Uterus (tissue), 4 donors: ENCODE data around the gene CEP78. TPM values are rescaled to one million over a fixed set of nuclear protein-coding genes. Genes with fewer than 3 reads are reported as not detected.

ENCODE experiments used
- DNase-seq, 2 donors: peaks; one replicate each; pipeline ENCODE4 v3.0.0-alpha.2; 2019 to 2020
- H3K27ac ChIP-seq, 2 donors: fragments of 200-600 bp; sonication (generic); 1 replicate in 1 of 2; 2 replicates in 1 of 2; pipeline ENCODE4 v1.5.1; 2016 to 2018
- H3K27me3 ChIP-seq, 2 donors: fragments of 200-600 bp; sonication (generic); one replicate each; pipeline ENCODE4 v1.5.1; 2018 to 2019; ENCODE audit warnings: control low read depth in 1 of 2
- H3K36me3 ChIP-seq, 2 donors: fragments of 200-600 bp; sonication (generic); one replicate each; pipeline ENCODE4 v1.5.1; 2019; ENCODE audit warnings: control low read depth in 1 of 2
- H3K4me1 ChIP-seq, 2 donors: fragments of 200-600 bp; sonication (generic); one replicate each; pipeline ENCODE4 v1.5.1; 2018 to 2019; ENCODE audit warnings: control low read depth in 1 of 2
- H3K4me3 ChIP-seq, 2 donors: fragments of 200-600 bp; sonication (generic); 1 replicate in 1 of 2; 2 replicates in 1 of 2; pipeline ENCODE4 v1.5.1; 2018 to 2019; ENCODE audit warnings: mild to moderate bottlenecking in 1 of 2
- H3K9me3 ChIP-seq, 2 donors: fragments of 200-600 bp; sonication (generic); one replicate each; pipeline ENCODE4 v1.5.1; 2019; ENCODE audit warnings: control low read depth in 1 of 2
- POLR2A ChIP-seq, 2 donors: fragments of 450-650 bp; IDR thresholded peaks; one replicate each; pipeline ENCODE4 v1.6.1; 2016; ENCODE audit warnings: antibody characterized with exemption in 2 of 2, mild to moderate bottlenecking in 1 of 2, moderate library complexity in 1 of 2
- intact Hi-C: fragments of 100-400 bp; cut with DNase I; formaldehyde crosslinking; loops from one replicate; pipeline ENCODE4 v1.15.1; 2023; ENCODE audit warnings: low total_unique reads
- total RNA-seq, 4 donors: library from RNA; depleted of rRNA in 3 of 4; stranded (reverse); fragments of >200 nt in 3 of 4; gene quantifications; one replicate each; pipeline versions ENCODE4 v1.1.0 to v1.2.4, GENCODE V29; 2014 to 2023
- TF ChIP-seq, protein P1 (sequence below), 4 experiments: fragments of 200-600 bp in 2 of 4; fragments of 450-650 bp in 2 of 4; sonication (generic) in 2 of 4; IDR thresholded peaks; one replicate each; pipeline ENCODE4 v1.5.1; 2016 to 2019; ENCODE audit warnings: antibody characterized with exemption in 4 of 4, mild to moderate bottlenecking in 2 of 4, moderate library complexity in 1 of 4
- donor health status: DM: yes; HTN: yes; CAD: no.

CEP78 gene
- total RNA-seq, 4 donors from 2014 or later: 8.7 to 59.3 (median 26.7) TPM

DNA sequence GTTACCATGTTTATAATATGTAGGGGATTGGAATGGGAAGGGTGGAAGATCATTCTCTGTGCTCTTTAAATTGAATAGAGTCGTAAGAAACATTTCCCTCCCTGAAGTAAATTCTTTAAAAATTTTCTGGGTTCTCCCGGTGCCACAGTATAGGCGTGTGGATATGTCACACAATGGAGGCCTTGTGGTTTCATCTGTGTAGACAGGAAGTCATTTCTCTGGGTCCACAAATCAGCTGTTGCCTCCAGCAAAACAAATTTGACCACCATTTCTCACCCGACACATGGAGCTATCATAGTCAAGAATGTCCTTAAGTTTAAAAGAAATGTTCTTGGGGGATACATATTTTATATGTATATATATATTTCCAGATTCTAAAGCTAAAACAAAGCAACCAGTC is 17.4 kb downstream of the CEP78 start:
- no peaks in the 10 kb centered on the region for H3K27me3 ChIP-seq
- H3K4me3 ChIP-seq: no peak overlapping the region
- no peak overlapping the region for H3K27ac ChIP-seq
- no peak for DNase-seq
- no peaks in the 10 kb centered on the region for H3K36me3 ChIP-seq
- intact Hi-C loops: no loop called here
- no peaks in the 10 kb centered on the region for H3K9me3 ChIP-seq
- TF ChIP-seq, protein P1, sequence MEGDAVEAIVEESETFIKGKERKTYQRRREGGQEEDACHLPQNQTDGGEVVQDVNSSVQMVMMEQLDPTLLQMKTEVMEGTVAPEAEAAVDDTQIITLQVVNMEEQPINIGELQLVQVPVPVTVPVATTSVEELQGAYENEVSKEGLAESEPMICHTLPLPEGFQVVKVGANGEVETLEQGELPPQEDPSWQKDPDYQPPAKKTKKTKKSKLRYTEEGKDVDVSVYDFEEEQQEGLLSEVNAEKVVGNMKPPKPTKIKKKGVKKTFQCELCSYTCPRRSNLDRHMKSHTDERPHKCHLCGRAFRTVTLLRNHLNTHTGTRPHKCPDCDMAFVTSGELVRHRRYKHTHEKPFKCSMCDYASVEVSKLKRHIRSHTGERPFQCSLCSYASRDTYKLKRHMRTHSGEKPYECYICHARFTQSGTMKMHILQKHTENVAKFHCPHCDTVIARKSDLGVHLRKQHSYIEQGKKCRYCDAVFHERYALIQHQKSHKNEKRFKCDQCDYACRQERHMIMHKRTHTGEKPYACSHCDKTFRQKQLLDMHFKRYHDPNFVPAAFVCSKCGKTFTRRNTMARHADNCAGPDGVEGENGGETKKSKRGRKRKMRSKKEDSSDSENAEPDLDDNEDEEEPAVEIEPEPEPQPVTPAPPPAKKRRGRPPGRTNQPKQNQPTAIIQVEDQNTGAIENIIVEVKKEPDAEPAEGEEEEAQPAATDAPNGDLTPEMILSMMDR (IDR thresholded peaks at IDR 0.05): no peak
- TF ChIP-seq POLR2A (IDR thresholded peaks at IDR 0.05): no peak
- no peaks in the 10 kb centered on the region for H3K4me1 ChIP-seq

DNA sequence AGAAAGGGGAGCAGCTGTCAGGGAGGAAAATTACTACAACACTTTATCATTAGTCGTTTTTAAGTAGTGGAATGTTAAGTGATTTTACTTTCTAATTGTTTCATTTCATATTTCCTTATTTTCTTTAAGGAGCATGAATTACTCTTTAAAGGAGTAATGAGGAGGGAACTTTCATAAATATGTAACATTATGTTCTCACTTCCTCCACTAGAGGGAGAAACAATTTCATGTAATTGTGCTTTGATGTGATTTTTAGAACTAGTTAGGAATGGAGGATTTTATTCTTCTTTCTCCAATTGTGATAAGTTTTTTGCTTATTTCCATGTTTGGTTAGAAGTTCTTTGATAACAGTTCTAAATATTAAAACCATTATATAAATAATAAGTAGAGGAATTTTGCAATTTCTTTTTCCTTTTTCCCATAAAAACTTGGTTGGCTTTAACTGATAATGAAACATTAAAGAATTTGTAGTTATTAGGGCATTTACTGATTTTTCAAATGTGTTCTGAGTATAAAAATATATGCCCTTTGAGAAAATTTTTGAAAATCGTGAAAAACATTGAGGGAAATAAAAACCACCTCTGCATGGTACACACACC is 25.6 kb downstream of the CEP78 start:
- Histone ChIP-seq H3K36me3 (no peaks in the 10 kb centered on the region), H3K27me3 (no peaks in the 10 kb centered on the region), H3K9me3 (no peaks in the 10 kb centered on the region), H3K4me1 (no peaks in the 10 kb centered on the region), H3K4me3 (no peak overlapping the region), H3K27ac (no peak overlapping the region)
- intact Hi-C loops: no loop called here
- no peak for TF ChIP-seq POLR2A (IDR thresholded peaks at IDR 0.05)
- TF ChIP-seq, protein P1 (IDR thresholded peaks at IDR 0.05): peak; percentile 28 to 53 (median 40)
- DNase-seq: no peak

DNA sequence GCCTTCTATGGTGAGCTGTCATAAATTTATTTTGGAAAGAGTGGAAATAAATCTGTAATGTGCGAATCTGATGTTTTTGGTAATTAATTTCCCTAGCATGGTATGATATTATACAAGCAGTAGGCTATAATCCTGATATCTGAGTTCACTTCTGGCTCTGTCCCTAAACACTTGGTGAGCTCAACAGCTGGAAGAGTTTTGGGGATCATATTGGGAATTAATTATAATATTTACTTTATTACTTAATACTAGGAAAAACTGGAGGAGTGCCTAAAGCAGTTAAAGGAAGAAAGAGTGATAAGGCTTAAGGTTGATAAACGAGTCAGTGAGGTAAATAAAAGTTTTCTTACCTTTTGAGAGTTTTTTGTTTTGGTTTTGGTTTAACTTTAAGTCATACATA is 26.8 kb downstream of the CEP78 start:
- Histone ChIP-seq H3K4me1 (no peaks in the 10 kb centered on the region), H3K9me3 (no peaks in the 10 kb centered on the region), H3K27ac (no peak overlapping the region), H3K27me3 (no peaks in the 10 kb centered on the region), H3K4me3 (no peak overlapping the region), H3K36me3 (no peaks in the 10 kb centered on the region)
- intact Hi-C loops: no loop called here
- no peak for DNase-seq
- TF ChIP-seq POLR2A (IDR thresholded peaks at IDR 0.05): no peak
- TF ChIP-seq, protein P1 (IDR thresholded peaks at IDR 0.05): no peak

DNA sequence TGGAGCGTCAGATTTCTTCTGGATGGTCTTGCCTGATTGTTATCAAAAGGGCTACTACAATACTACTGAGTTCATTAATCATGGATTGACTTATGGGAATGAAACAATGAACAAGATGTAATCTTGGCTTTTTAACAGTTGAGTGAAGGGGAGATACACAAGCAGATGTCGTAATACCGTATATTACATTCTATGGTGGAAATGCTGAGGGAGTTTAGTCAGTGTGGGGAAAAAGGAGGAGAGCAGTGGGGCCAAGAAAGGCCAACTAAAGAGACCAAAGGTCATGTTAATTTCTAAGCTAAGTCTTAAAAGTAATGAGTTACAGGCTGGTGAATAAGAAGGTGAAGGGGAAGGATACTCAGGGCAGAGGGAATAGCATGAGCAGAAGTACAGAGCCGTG is 32.0 kb downstream of the CEP78 start:
- intact Hi-C loops: no loop called here
- H3K27ac ChIP-seq: no peak overlapping the region
- no peaks in the 10 kb centered on the region for H3K9me3 ChIP-seq
- H3K4me1 ChIP-seq: no peaks in the 10 kb centered on the region
- no peaks in the 10 kb centered on the region for H3K36me3 ChIP-seq
- no peak for DNase-seq
- no peaks in the 10 kb centered on the region for H3K27me3 ChIP-seq
- no peak overlapping the region for H3K4me3 ChIP-seq
- TF ChIP-seq, protein P1 (IDR thresholded peaks at IDR 0.05): no peak
- TF ChIP-seq POLR2A (IDR thresholded peaks at IDR 0.05): no peak

DNA sequence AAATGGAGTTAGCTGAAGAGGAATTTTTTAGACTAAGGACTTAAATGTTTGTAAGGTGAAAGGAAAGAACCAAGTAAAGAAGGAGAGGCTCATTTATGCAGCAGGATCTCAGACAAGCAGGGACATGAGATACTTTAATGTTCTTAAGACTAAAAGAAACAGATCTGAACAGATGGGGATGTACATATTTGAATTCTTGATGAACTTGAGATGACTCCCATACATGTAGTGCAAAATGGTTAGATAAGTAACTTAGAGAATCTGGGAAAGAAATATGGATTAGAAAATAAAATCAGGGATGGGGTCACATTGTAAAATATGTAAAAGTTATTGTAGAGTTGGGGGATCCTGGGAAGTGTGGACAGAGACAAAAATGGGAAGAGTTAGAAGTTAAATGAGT is 33.9 kb downstream of the CEP78 start:
- H3K27me3 ChIP-seq: no peaks in the 10 kb centered on the region
- no peak overlapping the region for H3K27ac ChIP-seq
- intact Hi-C loops: no loop called here
- no peaks in the 10 kb centered on the region for H3K4me1 ChIP-seq
- H3K4me3 ChIP-seq: no peak overlapping the region
- no peak for DNase-seq
- H3K9me3 ChIP-seq: no peaks in the 10 kb centered on the region
- TF ChIP-seq POLR2A (IDR thresholded peaks at IDR 0.05): no peak
- TF ChIP-seq, protein P1 (IDR thresholded peaks at IDR 0.05): no peak
- H3K36me3 ChIP-seq: peaks cover 0 to 3% of the 10 kb centered on the region in 2 donors
